Activated naive CD8-positive, alpha-beta T cell (primary cell): ENCODE data around the gene AGTPBP1.

Source experiments
- H3K27ac Mint-ChIP-seq: one replicate; pipeline ENCODE4 v1.8.0; 2021; ENCODE audit warnings: mixed read lengths
- H3K27me3 Mint-ChIP-seq: one replicate; pipeline ENCODE4 v1.8.0; 2021; ENCODE audit warnings: mixed read lengths
- H3K36me3 Mint-ChIP-seq: one replicate; pipeline ENCODE4 v1.8.0; 2021; ENCODE audit warnings: mixed read lengths
- H3K4me1 Mint-ChIP-seq: one replicate; pipeline ENCODE4 v1.8.0; 2021; ENCODE audit warnings: low read depth, mixed read lengths
- H3K4me3 Mint-ChIP-seq: one replicate; pipeline ENCODE4 v1.8.0; 2021; ENCODE audit warnings: mild to moderate bottlenecking, mixed read lengths
- H3K9me3 Mint-ChIP-seq: one replicate; pipeline ENCODE4 v1.8.0; 2021; ENCODE audit warnings: low read depth, mixed read lengths

The AGTPBP1 gene

DNA sequence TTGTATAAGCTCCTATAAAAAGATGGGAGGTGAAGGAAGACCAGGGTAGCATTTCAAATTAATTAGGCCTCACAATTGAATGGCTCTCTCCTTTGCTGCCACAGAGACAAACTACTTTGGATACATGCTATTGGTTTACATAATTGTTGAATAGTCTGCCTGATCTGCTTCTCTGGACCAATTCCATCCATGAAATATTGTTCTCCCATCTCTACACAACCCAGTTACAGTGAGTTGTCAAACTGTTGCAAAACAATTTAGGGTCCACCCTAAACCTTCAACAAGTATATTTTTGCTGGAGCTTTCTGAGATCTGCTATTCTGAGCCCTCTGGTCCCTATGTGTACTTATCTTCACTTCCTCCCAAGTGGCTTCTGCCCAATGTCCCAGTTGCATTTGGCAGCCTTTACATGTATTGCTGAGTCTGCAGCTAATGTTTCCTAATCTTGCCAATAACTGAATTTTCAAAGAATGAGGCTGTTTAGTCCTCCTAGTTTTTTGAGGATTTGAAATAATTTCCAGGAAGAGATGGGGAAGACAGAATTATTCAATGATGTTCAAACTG lies 38.9 kb downstream of the AGTPBP1 start:
- Mint-ChIP-seq H3K27me3 (no peaks in the 10 kb centered on the region), H3K27ac (no peak overlapping the region), H3K4me1 (peaks cover 26% of the 10 kb centered on the region), H3K4me3 (no peak overlapping the region), H3K9me3 (no peaks in the 10 kb centered on the region), H3K36me3 (peaks cover 9% of the 10 kb centered on the region)

DNA sequence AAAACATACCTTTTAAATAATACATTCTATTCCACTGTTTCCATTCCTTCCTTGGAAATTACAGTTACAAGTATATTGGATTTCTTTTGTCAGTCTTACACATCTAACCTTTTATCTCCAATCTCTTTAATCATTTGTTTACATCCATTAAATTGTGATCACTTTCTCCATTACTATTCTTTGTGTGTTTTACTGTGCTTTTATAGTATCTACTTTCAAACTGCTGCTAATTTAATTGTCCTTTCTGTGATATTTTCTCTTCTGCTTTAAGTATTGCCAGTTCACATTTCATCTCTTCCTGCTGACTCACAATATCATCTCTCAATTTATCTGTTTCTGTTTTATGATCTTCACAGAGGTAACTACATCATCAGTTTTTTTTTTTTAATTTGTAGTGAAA lies 39.6 kb downstream of the AGTPBP1 start:
- Mint-ChIP-seq H3K36me3 (peaks cover 7% of the 10 kb centered on the region), H3K4me1 (peaks cover 24% of the 10 kb centered on the region), H3K9me3 (no peaks in the 10 kb centered on the region), H3K27me3 (no peaks in the 10 kb centered on the region), H3K4me3 (no peak overlapping the region), H3K27ac (no peak overlapping the region)

DNA sequence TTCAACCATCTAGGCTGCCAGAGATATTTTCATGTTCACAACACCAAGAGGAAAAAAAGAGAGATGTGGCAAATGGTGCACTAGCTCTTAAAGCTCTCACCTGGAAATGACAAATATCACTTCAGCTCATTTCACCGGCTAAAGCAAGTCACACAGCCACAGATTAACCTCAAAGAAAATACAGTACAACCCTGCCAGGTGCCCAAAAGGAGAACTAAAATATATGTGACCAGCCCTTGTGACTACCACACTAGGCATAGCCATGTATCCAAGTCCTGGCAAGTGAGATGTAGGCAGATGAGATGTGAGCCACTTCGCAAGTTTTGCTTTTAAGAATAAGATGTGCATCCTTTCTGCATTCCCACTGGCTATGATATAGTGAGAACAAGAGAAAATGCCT lies 41.4 kb downstream of the AGTPBP1 start:
- Mint-ChIP-seq H3K36me3 (peaks cover 7% of the 10 kb centered on the region), H3K9me3 (no peaks in the 10 kb centered on the region), H3K4me1 (peaks cover 24% of the 10 kb centered on the region), H3K4me3 (no peak overlapping the region), H3K27me3 (no peaks in the 10 kb centered on the region), H3K27ac (peak overlapping the region; percentile 2)

DNA sequence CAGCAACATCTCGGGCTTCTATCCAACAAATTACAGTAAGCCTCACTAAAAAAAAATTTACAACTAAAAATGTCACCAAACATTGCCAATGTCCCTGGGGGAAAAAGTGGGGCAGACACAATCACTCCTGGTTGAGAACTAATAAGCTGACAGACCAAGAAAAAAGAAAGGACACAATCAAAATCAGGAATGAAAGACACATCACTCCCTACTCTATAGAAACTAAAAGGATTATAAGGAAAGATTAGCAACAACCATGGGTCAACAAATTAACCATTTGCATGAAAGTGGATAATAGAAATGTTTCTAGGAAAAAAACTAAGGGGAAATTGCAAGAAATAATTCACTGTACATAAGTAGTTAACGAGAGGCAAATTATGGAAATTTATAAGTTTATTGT lies 53.4 kb downstream of the AGTPBP1 start:
- Mint-ChIP-seq H3K36me3 (peaks cover 40% of the 10 kb centered on the region), H3K4me1 (peaks cover 9% of the 10 kb centered on the region), H3K27ac (no peak overlapping the region), H3K27me3 (no peaks in the 10 kb centered on the region), H3K9me3 (no peaks in the 10 kb centered on the region), H3K4me3 (no peak overlapping the region)

DNA sequence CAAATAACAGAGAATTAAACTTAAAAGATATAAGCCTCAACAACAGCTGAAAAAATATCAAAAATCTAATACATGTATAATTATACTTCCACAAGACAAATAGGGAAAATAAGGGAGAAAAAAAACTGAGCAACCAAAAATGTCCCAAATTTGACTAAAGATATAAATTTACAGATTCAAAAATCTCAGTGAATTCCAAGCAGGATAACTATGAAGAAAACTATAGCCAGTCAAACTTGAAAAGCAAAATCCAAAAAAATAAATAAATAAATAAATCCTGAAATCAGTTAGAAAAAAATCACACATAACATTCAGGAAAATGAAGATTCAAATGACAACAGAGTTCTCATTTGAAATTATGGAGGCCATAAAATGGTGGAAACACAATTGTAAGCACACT lies 56.7 kb downstream of the AGTPBP1 start:
- peaks cover 9% of the 10 kb centered on the region for H3K4me1 Mint-ChIP-seq
- no peaks in the 10 kb centered on the region for H3K9me3 Mint-ChIP-seq
- H3K27ac Mint-ChIP-seq: no peak overlapping the region
- H3K36me3 Mint-ChIP-seq: peaks cover 40% of the 10 kb centered on the region
- H3K27me3 Mint-ChIP-seq: no peaks in the 10 kb centered on the region
- no peak overlapping the region for H3K4me3 Mint-ChIP-seq

DNA sequence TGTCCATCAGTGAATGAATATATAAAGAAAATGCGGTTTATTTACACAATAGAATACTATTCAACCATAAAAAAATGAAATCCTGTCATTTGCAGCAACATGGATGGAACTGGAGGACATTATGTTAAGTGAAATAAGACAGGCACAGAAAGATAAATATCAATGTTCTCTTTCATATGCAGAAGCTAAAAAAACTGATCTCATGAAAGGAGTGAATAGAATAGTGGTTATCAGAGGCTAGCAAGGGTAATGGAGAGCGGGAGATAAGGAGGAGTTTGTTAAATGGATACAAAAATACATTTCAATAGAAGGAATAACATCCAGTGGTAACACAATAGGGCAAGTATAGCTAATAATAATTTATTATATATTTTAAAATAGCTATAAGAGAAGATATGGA lies 65.0 kb downstream of the AGTPBP1 start:
- Mint-ChIP-seq H3K4me1 (no peaks in the 10 kb centered on the region), H3K4me3 (no peak overlapping the region), H3K36me3 (peaks cover 14% of the 10 kb centered on the region), H3K9me3 (no peaks in the 10 kb centered on the region), H3K27ac (no peak overlapping the region), H3K27me3 (no peaks in the 10 kb centered on the region)

DNA sequence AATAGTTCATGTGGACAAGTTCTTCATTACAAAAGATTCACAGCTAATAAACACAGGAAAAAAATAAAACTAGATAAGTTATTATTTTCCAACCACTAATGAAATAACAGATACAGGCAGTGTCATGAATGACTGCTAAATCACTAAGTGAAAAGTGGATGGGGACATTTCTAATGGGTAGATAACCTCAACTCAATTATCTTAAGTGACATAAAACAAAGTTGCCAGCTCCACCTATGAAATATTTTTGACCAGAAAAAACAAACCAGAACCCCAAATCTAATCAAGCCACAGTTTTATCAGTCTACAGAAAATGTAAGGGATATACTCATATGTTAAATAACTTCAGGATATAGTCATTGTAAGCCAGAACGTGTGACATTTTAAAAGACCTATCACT lies 74.4 kb downstream of the AGTPBP1 start:
- no peak overlapping the region for H3K4me3 Mint-ChIP-seq
- peaks cover 11% of the 10 kb centered on the region for H3K36me3 Mint-ChIP-seq
- no peaks in the 10 kb centered on the region for H3K9me3 Mint-ChIP-seq
- H3K27me3 Mint-ChIP-seq: no peaks in the 10 kb centered on the region
- no peak overlapping the region for H3K27ac Mint-ChIP-seq
- no peaks in the 10 kb centered on the region for H3K4me1 Mint-ChIP-seq

DNA sequence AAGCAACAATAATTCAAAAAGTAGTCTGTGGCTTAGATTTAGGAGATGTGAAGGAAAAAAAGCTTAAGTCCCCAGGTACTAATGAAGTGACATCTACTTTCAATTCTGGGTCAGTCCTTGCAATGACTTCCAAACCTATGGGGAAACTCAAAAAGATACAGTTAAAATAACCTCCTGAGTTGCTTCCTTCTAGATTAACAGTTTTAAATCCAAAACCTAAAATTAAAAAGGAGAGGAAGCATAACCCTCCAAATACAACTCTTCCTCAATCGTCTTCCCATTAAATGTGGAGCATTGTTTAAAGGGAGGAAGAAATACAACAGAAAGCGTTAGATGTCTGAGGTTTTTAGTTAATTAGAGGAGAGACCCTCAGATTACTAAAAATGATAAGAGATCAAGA lies 75.7 kb downstream of the AGTPBP1 start:
- peaks cover 10% of the 10 kb centered on the region for H3K36me3 Mint-ChIP-seq
- H3K27ac Mint-ChIP-seq: no peak overlapping the region
- H3K4me3 Mint-ChIP-seq: no peak overlapping the region
- H3K27me3 Mint-ChIP-seq: no peaks in the 10 kb centered on the region
- H3K9me3 Mint-ChIP-seq: no peaks in the 10 kb centered on the region
- no peaks in the 10 kb centered on the region for H3K4me1 Mint-ChIP-seq

DNA sequence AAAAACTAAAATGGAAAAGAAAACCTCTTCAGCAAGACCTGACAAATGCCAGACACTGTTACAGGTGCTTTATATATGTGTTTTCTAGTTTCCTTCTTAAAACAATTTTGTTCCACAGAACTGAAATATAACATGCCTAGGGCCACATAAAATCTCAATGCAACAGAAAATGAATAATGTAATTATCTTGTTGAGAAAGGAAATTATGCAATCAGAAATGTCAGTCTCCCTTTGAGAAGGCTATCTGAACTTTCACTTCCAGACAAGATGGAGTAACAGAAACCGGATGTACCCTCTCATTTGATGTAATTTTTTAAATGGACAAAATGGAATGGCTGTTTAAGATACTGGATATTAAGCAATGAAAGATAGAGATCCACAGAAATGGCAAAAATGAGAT lies 79.2 kb downstream of the AGTPBP1 start:
- no peaks in the 10 kb centered on the region for H3K27me3 Mint-ChIP-seq
- H3K9me3 Mint-ChIP-seq: no peaks in the 10 kb centered on the region
- H3K4me3 Mint-ChIP-seq: no peak overlapping the region
- no peaks in the 10 kb centered on the region for H3K4me1 Mint-ChIP-seq
- H3K27ac Mint-ChIP-seq: no peak overlapping the region
- H3K36me3 Mint-ChIP-seq: peaks cover 10% of the 10 kb centered on the region

DNA sequence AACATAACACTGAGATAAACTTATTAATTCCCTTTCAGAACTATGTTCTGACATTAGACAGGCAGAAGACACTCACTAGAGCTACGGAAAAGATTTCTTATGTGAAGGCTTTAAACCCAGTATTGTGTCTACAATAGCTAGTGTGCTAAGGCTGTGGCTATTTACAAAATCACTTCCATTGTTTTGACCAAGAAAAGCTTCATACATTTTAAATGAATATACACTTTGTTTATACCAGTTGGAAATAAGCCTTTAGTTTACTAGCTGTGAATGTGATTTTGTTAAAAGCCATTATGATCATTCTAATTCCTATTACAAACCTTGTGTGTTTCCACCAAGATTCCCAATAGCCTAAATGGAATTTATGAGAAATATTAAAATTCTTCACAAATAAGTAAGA lies 83.0 kb downstream of the AGTPBP1 start:
- Mint-ChIP-seq H3K4me1 (no peaks in the 10 kb centered on the region), H3K27me3 (no peaks in the 10 kb centered on the region), H3K9me3 (no peaks in the 10 kb centered on the region), H3K27ac (no peak overlapping the region), H3K36me3 (peaks cover 9% of the 10 kb centered on the region), H3K4me3 (no peak overlapping the region)

DNA sequence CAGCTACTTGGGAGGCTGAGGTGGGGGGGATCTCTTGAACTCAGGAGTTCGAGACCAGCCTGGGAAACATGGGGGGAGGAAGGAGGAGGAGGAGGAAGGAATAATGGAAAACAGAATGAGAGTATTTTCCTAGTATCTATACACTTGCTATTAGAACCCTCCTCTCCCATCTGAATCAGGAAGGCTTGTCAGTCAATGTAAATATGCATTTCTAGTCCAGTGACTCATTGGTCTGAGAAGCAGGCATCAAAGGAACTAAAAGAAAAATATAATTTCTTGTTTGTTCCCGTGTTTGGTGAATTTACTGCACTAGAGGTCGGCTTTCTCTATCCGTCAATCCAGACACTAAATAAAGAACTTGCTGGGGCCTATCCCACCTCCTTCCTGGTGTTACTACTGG lies 88.6 kb downstream of the AGTPBP1 start:
- Mint-ChIP-seq H3K27me3 (no peaks in the 10 kb centered on the region), H3K4me3 (no peak overlapping the region), H3K36me3 (peaks cover 14% of the 10 kb centered on the region), H3K27ac (no peak overlapping the region), H3K9me3 (no peaks in the 10 kb centered on the region), H3K4me1 (no peaks in the 10 kb centered on the region)

DNA sequence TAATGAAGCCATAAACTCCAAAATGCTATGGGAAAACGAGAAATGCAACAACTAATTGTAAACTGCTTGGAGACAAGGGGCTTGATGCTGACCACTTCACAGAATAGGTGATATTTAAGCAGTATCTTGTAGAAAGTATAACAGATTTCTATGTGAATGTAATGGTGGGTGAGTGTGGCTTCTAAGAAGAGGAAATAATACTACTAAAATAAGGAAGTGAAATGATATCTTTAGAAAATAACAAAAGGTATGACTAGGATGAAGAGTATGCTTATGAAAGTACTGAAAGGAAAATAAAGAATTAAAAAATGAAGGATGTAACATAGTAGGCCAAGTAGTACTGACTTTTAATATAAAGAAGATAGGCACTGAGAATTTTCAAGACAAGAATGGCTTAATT lies 94.2 kb downstream of the AGTPBP1 start:
- Mint-ChIP-seq H3K9me3 (no peaks in the 10 kb centered on the region), H3K27me3 (no peaks in the 10 kb centered on the region), H3K4me1 (peaks cover 2% of the 10 kb centered on the region), H3K27ac (no peak overlapping the region), H3K36me3 (peaks cover 17% of the 10 kb centered on the region), H3K4me3 (no peak overlapping the region)

DNA sequence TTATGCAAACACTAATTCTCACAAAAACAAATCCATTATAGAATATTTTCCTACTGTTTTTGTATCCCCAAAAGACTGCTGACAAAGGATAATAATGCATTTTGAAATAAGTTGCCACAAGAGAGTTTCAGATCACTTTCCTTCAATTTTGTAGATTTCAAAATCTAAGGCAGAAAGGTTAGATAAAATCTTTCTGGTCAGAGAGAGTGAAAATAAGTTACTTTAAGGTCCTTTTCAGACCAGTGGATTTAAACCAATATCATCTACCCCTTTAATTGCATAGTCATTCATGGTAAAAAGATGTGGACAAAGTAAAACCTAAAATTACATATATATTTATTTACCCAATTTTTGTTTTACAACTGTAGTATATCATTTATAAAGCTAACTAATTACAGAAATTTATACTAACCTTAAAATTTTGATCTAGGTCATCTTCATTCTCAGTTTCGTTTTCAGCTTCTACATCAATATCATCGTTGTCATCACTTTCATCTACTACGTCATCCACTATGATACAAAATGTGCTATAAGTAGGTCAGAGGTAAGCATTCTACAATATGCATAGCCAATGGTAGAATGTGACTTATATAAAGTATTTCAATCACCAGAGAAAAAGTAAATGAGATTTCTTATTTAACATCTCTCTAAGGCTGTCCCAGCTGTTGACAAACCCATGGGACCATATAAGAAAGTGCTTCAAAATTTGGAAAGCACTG lies 95.7 kb downstream of the AGTPBP1 start:
- no peak overlapping the region for H3K27ac Mint-ChIP-seq
- no peaks in the 10 kb centered on the region for H3K27me3 Mint-ChIP-seq
- no peak overlapping the region for H3K4me3 Mint-ChIP-seq
- H3K4me1 Mint-ChIP-seq: peaks cover 2% of the 10 kb centered on the region
- peaks cover 19% of the 10 kb centered on the region for H3K36me3 Mint-ChIP-seq
- H3K9me3 Mint-ChIP-seq: no peaks in the 10 kb centered on the region

DNA sequence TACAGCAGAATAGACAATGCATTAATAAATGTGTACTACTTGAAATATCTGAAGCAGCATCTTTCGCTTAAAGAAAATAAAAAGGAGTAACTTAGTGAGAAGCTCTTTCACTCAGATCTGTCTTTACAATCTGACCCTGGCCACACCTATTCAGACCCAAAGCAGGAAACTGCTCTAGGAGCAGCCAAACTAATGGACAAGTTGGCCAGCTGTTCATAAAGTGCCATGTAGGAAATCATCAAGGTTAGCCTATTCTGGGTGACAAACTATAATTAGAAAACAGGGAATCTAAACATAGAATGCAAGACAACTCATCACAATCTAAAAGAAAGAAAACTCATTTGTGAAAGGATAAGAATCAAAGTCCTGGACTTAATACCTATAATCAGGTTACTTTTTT lies 101.3 kb downstream of the AGTPBP1 start:
- Mint-ChIP-seq H3K27ac (no peak overlapping the region), H3K27me3 (no peaks in the 10 kb centered on the region), H3K4me3 (no peak overlapping the region), H3K9me3 (no peaks in the 10 kb centered on the region), H3K4me1 (no peaks in the 10 kb centered on the region), H3K36me3 (peaks cover 18% of the 10 kb centered on the region)

DNA sequence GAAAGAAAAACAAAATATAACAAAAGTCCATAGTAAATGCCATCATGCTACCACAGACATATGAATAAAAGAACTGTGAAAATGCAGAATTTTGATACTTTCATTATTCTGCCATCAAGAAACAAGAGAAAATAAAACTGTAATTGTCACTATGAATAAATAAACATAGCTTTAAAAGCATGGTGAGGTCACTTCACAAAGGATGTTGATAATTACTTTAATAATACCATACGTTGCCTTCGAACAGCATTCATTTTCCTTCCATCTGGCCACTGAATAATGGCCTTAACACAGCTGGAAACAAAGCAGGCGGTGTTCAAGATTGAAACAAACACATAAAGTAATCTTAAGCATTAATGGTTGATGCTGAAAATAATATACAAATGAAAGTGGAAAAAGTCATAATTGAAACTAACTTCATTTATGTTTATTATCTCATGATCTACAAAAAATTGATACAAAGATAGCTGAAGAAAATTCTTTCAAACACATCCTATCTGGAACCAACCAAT lies 102.0 kb downstream of the AGTPBP1 start:
- H3K36me3 Mint-ChIP-seq: peaks cover 14% of the 10 kb centered on the region
- H3K4me1 Mint-ChIP-seq: no peaks in the 10 kb centered on the region
- no peak overlapping the region for H3K4me3 Mint-ChIP-seq
- H3K9me3 Mint-ChIP-seq: no peaks in the 10 kb centered on the region
- H3K27ac Mint-ChIP-seq: no peak overlapping the region
- H3K27me3 Mint-ChIP-seq: no peaks in the 10 kb centered on the region

DNA sequence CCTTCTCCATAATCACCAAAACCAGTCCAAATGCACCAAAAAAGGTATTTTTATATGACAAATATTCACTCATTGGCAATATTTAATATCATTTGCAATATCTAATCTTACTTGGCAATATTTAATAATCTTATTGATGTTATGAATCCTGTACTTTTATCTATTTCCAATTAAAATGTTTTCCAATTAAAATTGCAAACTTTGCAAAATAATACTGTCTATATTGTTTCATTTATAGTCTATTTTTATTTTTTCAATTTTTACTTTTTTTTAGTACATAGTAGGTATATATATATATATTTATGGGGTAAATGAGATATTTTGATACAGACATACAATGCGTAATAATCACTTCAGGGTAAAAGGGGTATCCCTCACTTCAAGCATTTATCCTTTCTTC lies 109.9 kb downstream of the AGTPBP1 start:
- H3K36me3 Mint-ChIP-seq: peaks cover 19% of the 10 kb centered on the region
- no peak overlapping the region for H3K27ac Mint-ChIP-seq

More for the DNA sequence above, 109.9 kb downstream of the AGTPBP1 start:
- no peaks in the 10 kb centered on the region for H3K27me3 Mint-ChIP-seq
- H3K4me3 Mint-ChIP-seq: no peak overlapping the region
- no peaks in the 10 kb centered on the region for H3K4me1 Mint-ChIP-seq
- no peaks in the 10 kb centered on the region for H3K9me3 Mint-ChIP-seq
